HL-60 (cell line): Measurements from ENCODE around the gene SRBD1.

Experiments
- DNase-seq, 2 experiments: peaks; one replicate each; pipeline ENCODE4 v3.0.0-alpha.2; 2010 to 2020; ENCODE audit warnings: low read depth in 1 of 2, low spot score in 1 of 2
- H3K27ac ChIP-seq: fragments of 250-450 bp; sonication (Bioruptor Pico); replicated peaks from 2 replicates; pipeline ENCODE4 v1.5.1; 2020; ENCODE audit warnings: mild to moderate bottlenecking, moderate library complexity
- H3K27me3 ChIP-seq: fragments of 250-450 bp; sonication (Bioruptor Pico); 2 replicates; pipeline ENCODE4 v1.5.1; 2021; ENCODE audit warnings: mild to moderate bottlenecking, moderate library complexity; ENCODE audit not compliant: insufficient read depth, poor library complexity, severe bottlenecking
- H3K4me3 ChIP-seq: replicated peaks from 2 replicates; pipeline ENCODE4 v1.5.1; 2011; ENCODE audit warnings: mild to moderate bottlenecking, control low read depth, low read length; ENCODE audit not compliant: insufficient read depth
- GABPA ChIP-seq: IDR thresholded peaks from 2 replicates; pipeline ENCODE4 v1.6.1; 2012; ENCODE audit warnings: low read depth
- POLR2AphosphoS5 ChIP-seq: IDR thresholded peaks from 2 replicates; pipeline ENCODE4 v1.6.1; 2012; ENCODE audit warnings: low read depth
- SPI1 ChIP-seq: IDR thresholded peaks from 2 replicates; pipeline ENCODE4 v1.6.1; 2012; ENCODE audit warnings: low read depth, mild to moderate bottlenecking, borderline replicate concordance
- TF ChIP-seq, protein P1 (sequence below): IDR thresholded peaks from one replicate; pipeline ENCODE4 v1.5.1; 2011; ENCODE audit warnings: low read length, control low read depth, inconsistent platforms; ENCODE audit not compliant: insufficient read depth
- TF ChIP-seq, protein P2 (sequence below): IDR thresholded peaks from 2 replicates; pipeline ENCODE4 v1.6.1; 2012; ENCODE audit warnings: low read depth; ENCODE audit not compliant: insufficient replicate concordance

SRBD1 gene

DNA sequence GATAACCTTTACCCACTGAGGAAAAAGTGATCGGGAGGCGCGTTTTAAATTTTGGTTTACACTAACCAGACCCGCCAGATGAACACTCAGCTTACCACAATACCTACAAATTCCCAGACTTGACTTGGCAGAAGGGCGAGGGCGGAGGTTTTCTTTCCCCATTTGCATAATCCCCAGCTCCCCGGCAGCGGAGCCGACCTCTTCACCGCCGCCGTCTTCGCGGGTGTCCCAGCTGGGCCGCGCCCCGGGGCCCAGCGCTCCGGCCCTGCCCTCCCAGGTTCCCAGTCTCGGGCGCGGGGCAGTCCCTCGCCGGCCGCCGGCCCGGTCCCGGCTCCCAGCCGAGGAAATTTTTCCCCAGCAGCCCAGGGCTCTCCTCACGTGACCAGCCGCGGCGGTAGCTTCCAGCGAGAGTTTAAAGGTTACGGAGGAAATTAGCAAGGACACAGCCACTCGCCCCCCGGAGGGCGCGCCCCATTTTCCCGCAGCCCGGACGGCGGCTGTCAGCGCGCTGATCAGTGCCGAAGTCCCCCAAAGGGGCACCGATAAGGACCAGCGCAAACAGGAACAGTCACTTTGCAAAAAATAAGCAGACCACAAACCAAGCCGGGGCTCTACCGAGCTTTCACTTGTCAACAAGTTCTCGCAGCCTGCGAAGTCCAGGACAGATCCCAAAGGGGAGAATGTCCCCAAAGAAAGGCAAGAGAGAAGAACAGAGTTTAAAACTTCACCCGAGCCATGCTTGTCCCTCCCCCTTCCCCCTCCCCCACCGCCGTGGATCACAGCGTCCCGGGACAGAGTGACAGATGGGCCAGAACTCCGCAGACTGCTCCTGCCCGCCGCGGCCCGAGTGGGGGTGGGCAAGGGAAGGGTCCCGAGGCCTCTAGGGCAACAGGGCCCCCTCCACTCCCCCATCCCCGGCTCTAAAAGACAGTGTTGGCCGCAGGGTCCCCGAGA is 39.1 kb upstream of the SRBD1 start:
- TF ChIP-seq POLR2AphosphoS5 (no peak), SPI1 (no peak), GABPA (no peak)
- TF ChIP-seq, protein P1, sequence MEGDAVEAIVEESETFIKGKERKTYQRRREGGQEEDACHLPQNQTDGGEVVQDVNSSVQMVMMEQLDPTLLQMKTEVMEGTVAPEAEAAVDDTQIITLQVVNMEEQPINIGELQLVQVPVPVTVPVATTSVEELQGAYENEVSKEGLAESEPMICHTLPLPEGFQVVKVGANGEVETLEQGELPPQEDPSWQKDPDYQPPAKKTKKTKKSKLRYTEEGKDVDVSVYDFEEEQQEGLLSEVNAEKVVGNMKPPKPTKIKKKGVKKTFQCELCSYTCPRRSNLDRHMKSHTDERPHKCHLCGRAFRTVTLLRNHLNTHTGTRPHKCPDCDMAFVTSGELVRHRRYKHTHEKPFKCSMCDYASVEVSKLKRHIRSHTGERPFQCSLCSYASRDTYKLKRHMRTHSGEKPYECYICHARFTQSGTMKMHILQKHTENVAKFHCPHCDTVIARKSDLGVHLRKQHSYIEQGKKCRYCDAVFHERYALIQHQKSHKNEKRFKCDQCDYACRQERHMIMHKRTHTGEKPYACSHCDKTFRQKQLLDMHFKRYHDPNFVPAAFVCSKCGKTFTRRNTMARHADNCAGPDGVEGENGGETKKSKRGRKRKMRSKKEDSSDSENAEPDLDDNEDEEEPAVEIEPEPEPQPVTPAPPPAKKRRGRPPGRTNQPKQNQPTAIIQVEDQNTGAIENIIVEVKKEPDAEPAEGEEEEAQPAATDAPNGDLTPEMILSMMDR: no peak
- TF ChIP-seq, protein P2, sequence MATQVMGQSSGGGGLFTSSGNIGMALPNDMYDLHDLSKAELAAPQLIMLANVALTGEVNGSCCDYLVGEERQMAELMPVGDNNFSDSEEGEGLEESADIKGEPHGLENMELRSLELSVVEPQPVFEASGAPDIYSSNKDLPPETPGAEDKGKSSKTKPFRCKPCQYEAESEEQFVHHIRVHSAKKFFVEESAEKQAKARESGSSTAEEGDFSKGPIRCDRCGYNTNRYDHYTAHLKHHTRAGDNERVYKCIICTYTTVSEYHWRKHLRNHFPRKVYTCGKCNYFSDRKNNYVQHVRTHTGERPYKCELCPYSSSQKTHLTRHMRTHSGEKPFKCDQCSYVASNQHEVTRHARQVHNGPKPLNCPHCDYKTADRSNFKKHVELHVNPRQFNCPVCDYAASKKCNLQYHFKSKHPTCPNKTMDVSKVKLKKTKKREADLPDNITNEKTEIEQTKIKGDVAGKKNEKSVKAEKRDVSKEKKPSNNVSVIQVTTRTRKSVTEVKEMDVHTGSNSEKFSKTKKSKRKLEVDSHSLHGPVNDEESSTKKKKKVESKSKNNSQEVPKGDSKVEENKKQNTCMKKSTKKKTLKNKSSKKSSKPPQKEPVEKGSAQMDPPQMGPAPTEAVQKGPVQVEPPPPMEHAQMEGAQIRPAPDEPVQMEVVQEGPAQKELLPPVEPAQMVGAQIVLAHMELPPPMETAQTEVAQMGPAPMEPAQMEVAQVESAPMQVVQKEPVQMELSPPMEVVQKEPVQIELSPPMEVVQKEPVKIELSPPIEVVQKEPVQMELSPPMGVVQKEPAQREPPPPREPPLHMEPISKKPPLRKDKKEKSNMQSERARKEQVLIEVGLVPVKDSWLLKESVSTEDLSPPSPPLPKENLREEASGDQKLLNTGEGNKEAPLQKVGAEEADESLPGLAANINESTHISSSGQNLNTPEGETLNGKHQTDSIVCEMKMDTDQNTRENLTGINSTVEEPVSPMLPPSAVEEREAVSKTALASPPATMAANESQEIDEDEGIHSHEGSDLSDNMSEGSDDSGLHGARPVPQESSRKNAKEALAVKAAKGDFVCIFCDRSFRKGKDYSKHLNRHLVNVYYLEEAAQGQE: no peak
- Histone ChIP-seq H3K27me3 (peaks cover 17% of the 10 kb centered on the region), H3K4me3 (peak overlapping the region; percentile 81), H3K27ac (peak overlapping the region; percentile 66)
- peak in 1 of 2 experiments; percentile 34 for DNase-seq

DNA sequence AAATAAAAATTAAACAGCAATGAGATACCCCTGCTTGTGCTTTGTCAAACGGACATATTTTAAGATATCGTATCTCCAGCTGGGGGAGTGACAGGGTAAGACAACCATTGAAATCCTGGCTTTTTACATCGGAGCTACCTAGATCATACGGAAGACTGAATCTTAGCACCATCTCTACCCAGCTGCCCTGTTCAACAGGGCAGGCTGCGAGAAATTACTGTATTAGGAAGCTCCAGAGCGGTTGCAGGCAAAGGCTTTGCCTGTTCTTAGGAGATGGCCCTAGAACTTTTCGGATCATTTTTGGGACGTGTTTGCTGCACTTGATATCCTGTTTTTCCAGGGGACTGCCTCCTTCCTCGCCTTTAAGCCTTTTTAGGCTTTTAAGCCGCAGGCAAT is 38.4 kb upstream of the SRBD1 start:
- no peak for DNase-seq
- Histone ChIP-seq H3K27me3 (peaks cover 17% of the 10 kb centered on the region), H3K27ac (no peak overlapping the region), H3K4me3 (peak overlapping the region; percentile 81)
- TF ChIP-seq POLR2AphosphoS5 (no peak), GABPA (no peak), SPI1 (no peak)
- TF ChIP-seq, protein P1: no peak
- TF ChIP-seq, protein P2: no peak

DNA sequence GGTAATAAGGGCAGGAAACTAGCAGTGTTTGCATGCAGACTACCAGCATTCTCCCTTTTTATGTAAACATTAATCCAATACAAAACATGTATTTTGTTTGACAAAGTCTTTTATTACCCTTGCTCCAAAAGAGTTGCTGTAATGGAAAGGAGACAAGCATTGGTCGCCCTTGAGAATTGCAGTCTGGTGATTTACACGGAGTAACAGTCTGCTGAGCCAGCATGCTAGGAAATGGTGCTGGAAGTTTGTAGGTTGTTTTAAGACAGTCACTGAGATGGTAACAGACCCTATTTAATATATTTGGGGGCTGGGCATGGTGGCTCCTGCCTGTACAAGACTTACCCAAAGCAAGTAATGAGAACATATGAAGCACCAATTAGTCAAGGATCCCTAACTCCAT is 37.6 kb upstream of the SRBD1 start:
- no peak overlapping the region for H3K27ac ChIP-seq
- peaks cover 17% of the 10 kb centered on the region for H3K27me3 ChIP-seq
- TF ChIP-seq, protein P1: no peak
- TF ChIP-seq SPI1 (no peak), POLR2AphosphoS5 (no peak)

More for the DNA sequence above, 37.6 kb upstream of the SRBD1 start:
- no peak for DNase-seq
- H3K4me3 ChIP-seq: no peak overlapping the region
